Spleen (tissue), 11 donors: ENCODE data around the gene CXCL6. TPM values are rescaled to one million over a fixed set of nuclear protein-coding genes. Genes with fewer than 3 reads are reported as not detected.

Source experiments
- DNase-seq: peaks from one replicate; pipeline ENCODE4 v3.0.0-alpha.2; 2020
- H3K27ac ChIP-seq, 8 donors: fragments of 200-600 bp; sonication (generic) in 7 of 8; 1 replicate in 4 of 8; 2 replicates in 4 of 8; pipeline versions ENCODE4 v1.5.0 to v1.8.0; 2016 to 2021; ENCODE audit warnings: inconsistent platforms in 4 of 8, mild to moderate bottlenecking in 4 of 8, moderate library complexity in 1 of 8
- H3K27me3 ChIP-seq, 7 donors: fragments of 200-600 bp; sonication (generic) in 6 of 7; replicated peaks in 1 of 7; 1 replicate in 4 of 7; 2 replicates in 3 of 7; pipeline versions ENCODE4 v1.5.0 to v1.8.0; 2016 to 2021; ENCODE audit warnings: inconsistent platforms in 3 of 7, mild to moderate bottlenecking in 1 of 7
- H3K36me3 ChIP-seq, 6 donors: fragments of 200-600 bp; sonication (generic) in 5 of 6; 1 replicate in 4 of 6; 2 replicates in 2 of 6; pipeline versions ENCODE4 v1.5.0 to v1.8.0; 2016 to 2021; ENCODE audit warnings: inconsistent platforms in 2 of 6
- H3K4me1 ChIP-seq, 6 donors: fragments of 200-600 bp; sonication (generic) in 5 of 6; 1 replicate in 3 of 6; 2 replicates in 3 of 6; pipeline versions ENCODE4 v1.5.0 to v1.8.0; 2016 to 2021; ENCODE audit warnings: inconsistent platforms in 3 of 6
- H3K4me3 ChIP-seq, 8 donors: fragments of 200-600 bp; sonication (generic) in 7 of 8; 1 replicate in 4 of 8; 2 replicates in 4 of 8; pipeline versions ENCODE4 v1.5.0 to v1.8.0; 2016 to 2021; ENCODE audit warnings: inconsistent platforms in 4 of 8, mild to moderate bottlenecking in 4 of 8, moderate library complexity in 2 of 8
- H3K9me3 ChIP-seq, 8 donors: fragments of 200-600 bp; sonication (generic) in 7 of 8; 1 replicate in 4 of 8; 2 replicates in 4 of 8; pipeline versions ENCODE4 v1.5.0 to v1.8.0; 2016 to 2021; ENCODE audit warnings: inconsistent platforms in 4 of 8
- POLR2A ChIP-seq, 3 donors: fragments of 450-650 bp; IDR thresholded peaks; one replicate each; pipeline ENCODE4 v1.5.1; 2017; ENCODE audit warnings: antibody characterized with exemption in 3 of 3, mild to moderate bottlenecking in 1 of 3
- POLR2AphosphoS5 ChIP-seq, 3 donors: sonication (generic); formaldehyde crosslinking; IDR thresholded peaks; one replicate each; pipeline ENCODE4 v1.5.1; 2017; ENCODE audit warnings: antibody characterized with exemption in 3 of 3
- WGBS, 5 donors: extraction: QIAGEN DNeasy Blood & Tissue Kit in 3 of 5; methylation state at CpG; one replicate each; pipeline versions ENCODE4 v1.1.5 to v1.1.7; 2013 to 2018; 5-methylcytosine and 5-hydroxymethylcytosine counted together
- intact Hi-C: fragments of 100-400 bp; cut with DNase I; formaldehyde crosslinking; loops from one replicate; pipeline ENCODE4 v1.15.0; 2023; ENCODE audit warnings: low total_unique reads
- polyA plus RNA-seq, 3 donors: library from polyadenylated mRNA; stranded (reverse); fragments of 200-250 nt; gene quantifications; one replicate each; pipeline ENCODE4 v1.2.1, GENCODE V29; 2013
- total RNA-seq, 7 donors: library from RNA; depleted of rRNA in 3 of 7; stranded (reverse); fragments of >200 nt in 3 of 7; fragmentation: NEBNext Ultra II Directional in 4 of 7; extraction: Animal tissue kit (Norgen Biotek cat#: 25700) in 4 of 7; gene quantifications; one replicate each; pipeline versions ENCODE4 v1.1.0 to v1.2.1, GENCODE V29; 2016 to 2021
- TF ChIP-seq, protein P1 (sequence below), 11 experiments: fragments of 200-600 bp in 7 of 11; fragments of 450-650 bp in 4 of 11; sonication (generic) in 4 of 11; IDR thresholded peaks in 8 of 11; conservative IDR thresholded peaks in 3 of 11; 1 replicate in 7 of 11; 2 replicates in 4 of 11; pipeline versions ENCODE4 v1.4.0 to v1.8.0; 2016 to 2021; ENCODE audit warnings: antibody characterized with exemption in 11 of 11, inconsistent platforms in 4 of 11, mild to moderate bottlenecking in 1 of 11
- donor health status: healthy with polysubstance abuse.
- donor health status: DM: no; HTN: no; CAD: no; lungs with moderate emphysema.
- donor health status: DM: no; HTN: no; CAD: no.
- donor health status: Bipolar disorder and iron deficiency.
- donor health status: healthy.
- donor health status: DM: no; HTN: no; CAD: no.
- donor health status: DM: yes; HTN: yes; CAD: no.

CXCL6 gene
- total and polyA plus RNA-seq, 10 donors = 17.8 to 143 (median 62.8) TPM

DNA sequence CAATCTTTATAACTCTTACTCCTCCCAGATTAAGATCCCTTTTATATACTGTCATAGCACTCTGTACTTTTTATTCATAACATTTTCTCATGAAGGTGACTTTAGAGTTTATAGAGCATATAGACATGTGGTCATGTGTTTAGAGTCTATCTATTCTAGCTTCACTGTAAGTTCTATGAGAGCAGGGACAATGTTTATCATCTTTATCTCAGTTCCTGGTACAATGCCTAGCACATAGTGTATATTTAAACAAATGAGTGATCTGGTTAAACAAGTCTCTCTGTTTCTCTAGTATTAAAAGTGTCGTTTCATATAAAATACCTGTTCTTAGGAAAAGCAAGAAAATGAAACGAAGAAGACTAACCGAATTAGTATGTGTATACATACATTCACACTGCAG, 3.2 kb downstream of the CXCL6 start:
- Histone ChIP-seq H3K4me1 (peaks cover 0 to 14% (median 3%) of the 10 kb centered on the region in 6 donors), H3K9me3 (peaks cover 0 to 3% (median 0%) of the 10 kb centered on the region in 8 donors), H3K4me3 (peak overlapping the region in 2 of 8 donors; percentile 52 to 67), H3K27me3 (peaks cover 0 to 19% (median 0%) of the 10 kb centered on the region in 7 donors), H3K36me3 (no peaks in the 10 kb centered on the region), H3K27ac (peak overlapping the region in 3 of 8 donors; percentile 4 to 81 (median 11))
- no peak for DNase-seq
- intact Hi-C loops = no loop called here
- no peak for TF ChIP-seq POLR2AphosphoS5 (IDR thresholded peaks at IDR 0.05)
- TF ChIP-seq, protein P1, sequence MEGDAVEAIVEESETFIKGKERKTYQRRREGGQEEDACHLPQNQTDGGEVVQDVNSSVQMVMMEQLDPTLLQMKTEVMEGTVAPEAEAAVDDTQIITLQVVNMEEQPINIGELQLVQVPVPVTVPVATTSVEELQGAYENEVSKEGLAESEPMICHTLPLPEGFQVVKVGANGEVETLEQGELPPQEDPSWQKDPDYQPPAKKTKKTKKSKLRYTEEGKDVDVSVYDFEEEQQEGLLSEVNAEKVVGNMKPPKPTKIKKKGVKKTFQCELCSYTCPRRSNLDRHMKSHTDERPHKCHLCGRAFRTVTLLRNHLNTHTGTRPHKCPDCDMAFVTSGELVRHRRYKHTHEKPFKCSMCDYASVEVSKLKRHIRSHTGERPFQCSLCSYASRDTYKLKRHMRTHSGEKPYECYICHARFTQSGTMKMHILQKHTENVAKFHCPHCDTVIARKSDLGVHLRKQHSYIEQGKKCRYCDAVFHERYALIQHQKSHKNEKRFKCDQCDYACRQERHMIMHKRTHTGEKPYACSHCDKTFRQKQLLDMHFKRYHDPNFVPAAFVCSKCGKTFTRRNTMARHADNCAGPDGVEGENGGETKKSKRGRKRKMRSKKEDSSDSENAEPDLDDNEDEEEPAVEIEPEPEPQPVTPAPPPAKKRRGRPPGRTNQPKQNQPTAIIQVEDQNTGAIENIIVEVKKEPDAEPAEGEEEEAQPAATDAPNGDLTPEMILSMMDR (IDR thresholded peaks at IDR 0.05 in 8 of 11, conservative IDR thresholded peaks at IDR 0.05 in 3 of 11) = no peak
- WGBS, 5 donors = 82 to 92% (median 87%) methylated on average over 3 of the region's 3 CpGs

DNA sequence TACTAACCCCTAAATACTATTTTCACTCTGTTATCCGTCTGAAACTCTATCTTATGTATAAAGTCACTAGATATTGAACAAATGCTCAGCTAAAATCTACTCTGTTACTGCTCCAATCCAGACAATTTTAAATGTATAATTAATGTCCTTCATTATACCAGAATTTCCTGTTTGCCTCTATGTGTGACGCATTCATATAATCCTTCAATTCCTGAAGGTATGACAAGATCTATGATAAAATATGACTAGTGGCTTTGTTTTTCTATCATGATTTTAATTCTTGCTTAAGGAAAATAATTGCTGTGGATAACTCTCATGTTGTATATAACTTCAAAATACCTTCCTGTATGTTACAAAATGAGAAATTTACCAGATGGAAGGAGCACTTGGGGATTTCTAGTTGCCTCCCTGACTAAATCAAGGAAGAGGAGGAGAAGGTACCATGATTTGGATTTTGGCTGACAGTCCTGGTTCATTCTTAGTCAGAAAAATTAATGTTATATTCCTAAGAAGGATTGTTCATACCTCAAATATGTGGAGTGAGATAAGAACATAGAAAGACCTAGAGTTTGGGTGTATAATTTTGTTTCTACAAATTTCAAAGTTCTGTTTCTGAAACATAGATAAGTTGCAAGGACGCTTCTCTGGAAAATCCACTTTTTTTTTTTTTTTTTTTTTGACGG, 4.9 kb downstream of the CXCL6 start:
- H3K36me3 ChIP-seq = no peaks in the 10 kb centered on the region
- H3K27ac ChIP-seq = no peak overlapping the region
- H3K4me1 ChIP-seq = peaks cover 0 to 15% (median 3%) of the 10 kb centered on the region in 6 donors
- H3K9me3 ChIP-seq = peaks cover 0 to under 1% (median 0%) of the 10 kb centered on the region in 8 donors
- H3K27me3 ChIP-seq = peaks cover 0 to 16% (median 0%) of the 10 kb centered on the region in 7 donors
- DNase-seq = no peak
- 57 to 78% (median 66%) methylated on average over 4 of the region's 4 CpGs for WGBS, 5 donors
- intact Hi-C loops = no loop called here
- TF ChIP-seq POLR2AphosphoS5 (IDR thresholded peaks at IDR 0.05) (no peak), POLR2A (IDR thresholded peaks at IDR 0.05) (no peak)
- TF ChIP-seq, protein P1 (IDR thresholded peaks at IDR 0.05 in 8 of 11, conservative IDR thresholded peaks at IDR 0.05 in 3 of 11) = no peak
- no peak overlapping the region for H3K4me3 ChIP-seq

DNA sequence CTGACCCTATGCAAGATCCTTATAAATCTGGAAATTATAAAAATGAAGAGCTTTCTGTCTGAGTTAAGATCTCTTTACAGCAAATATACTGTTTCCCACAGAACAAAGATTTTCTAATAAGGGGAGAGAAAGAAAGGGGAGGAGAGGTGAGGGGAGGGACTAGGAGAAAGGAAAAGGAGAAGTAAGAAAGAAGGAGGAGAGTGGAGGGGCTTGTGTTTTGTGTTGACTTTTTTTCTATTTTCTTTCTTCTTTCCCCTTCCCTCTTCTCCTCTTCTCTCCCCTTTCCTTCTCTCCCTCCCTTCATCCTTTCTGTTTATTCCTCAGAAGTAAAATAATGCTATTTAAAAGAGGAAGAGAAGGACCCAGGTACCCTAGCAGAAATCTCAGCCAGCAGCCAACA, 6.2 kb downstream of the CXCL6 start:
- intact Hi-C loops = no loop called here
- TF ChIP-seq POLR2A (IDR thresholded peaks at IDR 0.05) (no peak), POLR2AphosphoS5 (IDR thresholded peaks at IDR 0.05) (no peak)
- TF ChIP-seq, protein P1 (IDR thresholded peaks at IDR 0.05 in 8 of 11, conservative IDR thresholded peaks at IDR 0.05 in 3 of 11) = no peak

DNA sequence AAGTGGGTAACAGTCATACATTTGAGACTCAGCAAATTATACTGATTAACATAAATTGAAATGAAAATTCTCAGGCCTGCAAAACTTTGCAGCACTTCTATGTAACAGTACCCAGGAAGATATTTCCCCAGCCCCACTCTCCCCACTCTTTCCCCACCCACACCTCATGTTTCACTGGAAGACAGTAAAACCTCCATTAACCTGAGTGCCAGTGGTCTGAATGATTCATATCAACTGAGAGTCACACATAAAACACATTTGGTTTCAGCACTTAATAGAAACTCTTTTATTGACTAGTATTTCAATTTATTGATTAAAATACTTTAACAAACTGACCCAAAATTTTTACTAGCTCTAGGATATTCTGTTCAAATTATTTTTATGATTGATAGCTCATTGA, 6.9 kb downstream of the CXCL6 start:
- Histone ChIP-seq H3K27ac (peak overlapping the region in 1 of 8 donors; percentile 66), H3K27me3 (no peaks in the 10 kb centered on the region), H3K4me1 (peaks cover 0 to 10% (median 3%) of the 10 kb centered on the region in 6 donors), H3K4me3 (no peak overlapping the region), H3K9me3 (no peaks in the 10 kb centered on the region), H3K36me3 (no peaks in the 10 kb centered on the region)
- intact Hi-C loops = no loop called here
- TF ChIP-seq POLR2A (IDR thresholded peaks at IDR 0.05) (no peak), POLR2AphosphoS5 (IDR thresholded peaks at IDR 0.05) (no peak)
- TF ChIP-seq, protein P1 (IDR thresholded peaks at IDR 0.05 in 8 of 11, conservative IDR thresholded peaks at IDR 0.05 in 3 of 11) = no peak
- DNase-seq = no peak

More for the DNA sequence above, 6.2 kb downstream of the CXCL6 start:
- Histone ChIP-seq H3K27ac (peak overlapping the region in 1 of 8 donors; percentile 21), H3K36me3 (no peaks in the 10 kb centered on the region), H3K4me1 (peaks cover 0 to 10% (median 2%) of the 10 kb centered on the region in 6 donors), H3K4me3 (no peak overlapping the region), H3K27me3 (peaks cover 0 to 3% (median 0%) of the 10 kb centered on the region in 7 donors), H3K9me3 (no peaks in the 10 kb centered on the region)
- no peak for DNase-seq
